GM23338 (cell line): Measurements from ENCODE around the gene FASTK. TPM values are rescaled to one million over a fixed set of nuclear protein-coding genes. Genes with fewer than 3 reads are reported as not detected.

Experiments
- ATAC-seq: fragments of 200-7000 bp; cut with Tn5 transposase; 3 replicates; pipeline ENCODE4 v1.9.1; 2020
- DNase-seq: peaks from one replicate; pipeline ENCODE4 v3.0.0-alpha.2; 2015; ENCODE audit warnings: low spot score
- H2AFZ ChIP-seq: fragments of 200-600 bp; sonication (generic); 2 replicates; pipeline ENCODE4 v1.8.0; 2016; ENCODE audit warnings: antibody characterized with exemption, mild to moderate bottlenecking, moderate library complexity
- H3F3A ChIP-seq: fragments of 200-600 bp; sonication (generic); replicated peaks from 2 replicates; pipeline ENCODE4 v1.8.0; 2017; ENCODE audit warnings: antibody characterized with exemption, mixed run types, low read depth
- H3K27ac ChIP-seq: fragments of 200-600 bp; sonication (generic); 2 replicates; pipeline ENCODE4 v1.6.1; 2016; ENCODE audit warnings: low read depth
- H3K27me3 ChIP-seq: fragments of 200-600 bp; sonication (generic); 2 replicates; pipeline ENCODE4 v1.8.0; 2016; ENCODE audit warnings: mild to moderate bottlenecking, mixed run types, moderate library complexity; ENCODE audit not compliant: insufficient read depth
- H3K36me3 ChIP-seq: fragments of 200-600 bp; sonication (generic); 2 replicates; pipeline ENCODE4 v1.8.0; 2016; ENCODE audit warnings: mild to moderate bottlenecking; ENCODE audit not compliant: insufficient read depth
- H3K4me1 ChIP-seq: fragments of 200-600 bp; sonication (generic); 2 replicates; pipeline ENCODE4 v1.8.0; 2016; ENCODE audit warnings: mild to moderate bottlenecking, moderate library complexity; ENCODE audit not compliant: insufficient read depth
- H3K4me2 ChIP-seq: fragments of 200-600 bp; sonication (generic); 2 replicates; pipeline ENCODE4 v1.7.1; 2017; ENCODE audit warnings: mixed run types
- H3K4me3 ChIP-seq: fragments of 200-600 bp; sonication (generic); 2 replicates; pipeline ENCODE4 v1.6.1; 2016; ENCODE audit warnings: mixed run types
- H3K79me2 ChIP-seq: fragments of 200-600 bp; sonication (generic); replicated peaks from 2 replicates; pipeline ENCODE4 v1.8.0; 2017; ENCODE audit warnings: mild to moderate bottlenecking; ENCODE audit not compliant: insufficient read depth
- H3K9me2 ChIP-seq: fragments of 200-600 bp; sonication (generic); 2 replicates; pipeline ENCODE4 v1.8.0; 2017; ENCODE audit not compliant: insufficient read depth
- H4K20me1 ChIP-seq: fragments of 200-600 bp; sonication (generic); replicated peaks from 2 replicates; pipeline ENCODE4 v1.8.0; 2017; ENCODE audit warnings: mild to moderate bottlenecking; ENCODE audit not compliant: insufficient read depth
- H3K27ac Mint-ChIP-seq: 2 replicates; pipeline ENCODE4 v1.8.0; 2020; ENCODE audit warnings: inconsistent platforms, mild to moderate bottlenecking, moderate library complexity, mixed read lengths
- H3K27me3 Mint-ChIP-seq: 3 replicates; pipeline ENCODE4 v1.8.0; 2022; ENCODE audit warnings: low read depth, mild to moderate bottlenecking, moderate library complexity, mixed read lengths, inconsistent platforms; ENCODE audit not compliant: insufficient read depth, poor library complexity
- H3K36me3 Mint-ChIP-seq: 3 replicates; pipeline ENCODE4 v1.8.0; 2021; ENCODE audit warnings: low read depth, mild to moderate bottlenecking, inconsistent platforms, moderate library complexity, mixed read lengths
- H3K4me1 Mint-ChIP-seq: 3 replicates; pipeline ENCODE4 v1.8.0; 2020; ENCODE audit warnings: mild to moderate bottlenecking, inconsistent platforms, mixed read lengths
- H3K4me3 Mint-ChIP-seq: 3 replicates; pipeline ENCODE4 v1.8.0; 2021; ENCODE audit warnings: moderate library complexity, mild to moderate bottlenecking, inconsistent platforms, mixed read lengths
- H3K9me3 Mint-ChIP-seq: 3 replicates; pipeline ENCODE4 v1.8.0; 2020; ENCODE audit warnings: moderate library complexity, mild to moderate bottlenecking, inconsistent platforms, mixed read lengths
- CREB1 ChIP-seq: fragments of 250-450 bp; sonication (Bioruptor Pico); IDR thresholded peaks from 2 replicates; pipeline ENCODE4 v1.5.0; 2020; ENCODE audit warnings: low read depth, mild to moderate bottlenecking, moderate library complexity
- CTCF ChIP-seq, 2 experiments: fragments of 200-600 bp in 1 of 2; sonication (generic) in 1 of 2; conservative IDR thresholded peaks; 2 replicates each; pipeline versions ENCODE4 v1.5.1 to v1.6.1; 2016 to 2017; ENCODE audit warnings: antibody characterized with exemption in 2 of 2, low read depth in 2 of 2, mild to moderate bottlenecking in 2 of 2, moderate library complexity in 1 of 2
- ETS1 ChIP-seq: IDR thresholded peaks from 2 replicates; pipeline ENCODE4 v1.6.1; 2016; ENCODE audit warnings: antibody characterized with exemption
- EZH2 ChIP-seq: fragments of 200-600 bp; sonication (generic); IDR thresholded peaks from one replicate; pipeline ENCODE4 v1.8.0; 2017; ENCODE audit warnings: antibody characterized with exemption, mild to moderate bottlenecking, low read depth; ENCODE audit not compliant: unreplicated experiment
- EZH2phosphoT487 ChIP-seq: fragments of 200-600 bp; sonication (generic); IDR thresholded peaks from one replicate; pipeline ENCODE4 v1.8.1; 2018; ENCODE audit warnings: antibody characterized with exemption; ENCODE audit not compliant: unreplicated experiment
- JUNB ChIP-seq: IDR thresholded peaks from one replicate; pipeline ENCODE4 v1.6.1; 2016; ENCODE audit warnings: antibody characterized with exemption; ENCODE audit not compliant: unreplicated experiment
- NANOG ChIP-seq: IDR thresholded peaks from 2 replicates; pipeline ENCODE4 v1.6.1; 2016; ENCODE audit warnings: antibody characterized with exemption, borderline replicate concordance
- POLR2AphosphoS5 ChIP-seq: IDR thresholded peaks from 2 replicates; pipeline ENCODE4 v1.6.1; 2016; ENCODE audit warnings: antibody characterized with exemption, low read depth
- REST ChIP-seq: IDR thresholded peaks from one replicate; pipeline ENCODE4 v1.6.1; 2018; ENCODE audit warnings: antibody characterized with exemption; ENCODE audit not compliant: unreplicated experiment
- STAT1 ChIP-seq: IDR thresholded peaks from one replicate; pipeline ENCODE4 v1.6.1; 2016; ENCODE audit warnings: antibody characterized with exemption; ENCODE audit not compliant: unreplicated experiment
- ZNF114 ChIP-seq: fragments of 250-450 bp; sonication (Bioruptor Pico); IDR thresholded peaks from 2 replicates; pipeline ENCODE4 v1.5.0; 2020; ENCODE audit warnings: mild to moderate bottlenecking, moderate library complexity
- ZNF331 ChIP-seq: fragments of 250-450 bp; sonication (Bioruptor Pico); IDR thresholded peaks from 2 replicates; pipeline ENCODE4 v1.5.0; 2020; ENCODE audit warnings: low read depth, mild to moderate bottlenecking, moderate library complexity
- ZNF462 ChIP-seq: fragments of 250-450 bp; sonication (Bioruptor Pico); IDR thresholded peaks from 2 replicates; pipeline ENCODE4 v1.5.0; 2020; ENCODE audit warnings: mild to moderate bottlenecking, moderate library complexity
- polyA plus RNA-seq: library from polyadenylated mRNA; unstranded; fragments of >200 nt; fragmentation: Nextera tagmentation; extraction: Ambion mirVana; gene quantifications from 2 replicates; pipeline ENCODE4 v1.2.1, GENCODE V29; 2016
- total RNA-seq: library from RNA; depleted of rRNA; stranded (reverse); fragments of >200 nt; shearing (Covaris generic); gene quantifications from 2 replicates; pipeline ENCODE4 v1.2.3, GENCODE V29; 2014

Gene FASTK
- total and polyA plus RNA-seq, 2 experiments from 2014 or later = 37.4 to 57.4 TPM

- TF ChIP-seq CREB1 (no peak), EZH2phosphoT487 (no peak), ZNF114 (no peak), ZNF331 (CRISPR knock-in tag) (no peak), JUNB (no peak), EZH2 (no peak), ETS1 (no peak), NANOG (no peak), CTCF (conservative IDR thresholded peaks at IDR 0.05; ENCODE audit: low read depth in 2 of 2) (no peak), STAT1 (no peak), ZNF462 (no peak), POLR2AphosphoS5 (no peak), REST (no peak)
- Mint-ChIP-seq H3K4me3 (no peak overlapping the region), H3K27ac (no peak overlapping the region), H3K27me3 (peaks cover 36% of the 10 kb centered on the region), H3K36me3 (peaks cover 24% of the 10 kb centered on the region), H3K4me1 (peaks cover 22% of the 10 kb centered on the region), H3K9me3 (no peaks in the 10 kb centered on the region)
- H3K27ac ChIP-seq = no peak overlapping the region
- H3F3A ChIP-seq = peaks cover 14% of the 10 kb centered on the region
- H2AFZ ChIP-seq = no peak overlapping the region
- no peaks in the 10 kb centered on the region for H3K79me2 ChIP-seq
- H3K4me2 ChIP-seq = no peak overlapping the region
- no peaks in the 10 kb centered on the region for H3K36me3 ChIP-seq
- H3K27me3 ChIP-seq = peaks cover 19% of the 10 kb centered on the region
- H3K4me3 ChIP-seq = no peak overlapping the region
- H3K4me1 ChIP-seq = peaks cover 12% of the 10 kb centered on the region
- ATAC-seq (no peak), DNase-seq (no peak)
- H3K9me2 ChIP-seq = no peaks in the 10 kb centered on the region
- peaks cover 20% of the 10 kb centered on the region for H4K20me1 ChIP-seq
These were observed 48.7 kb upstream of the FASTK start for GRCh38 chr7:151129117-151129959.
